Measurements from ENCODE around the gene UBTF. TPM values are rescaled to one million over a fixed set of nuclear protein-coding genes. Genes with fewer than 3 reads are reported as not detected.

Gene UBTF
- total RNA-seq, 2 experiments from 2014 or later, result 107 to 110 TPM

DNA sequence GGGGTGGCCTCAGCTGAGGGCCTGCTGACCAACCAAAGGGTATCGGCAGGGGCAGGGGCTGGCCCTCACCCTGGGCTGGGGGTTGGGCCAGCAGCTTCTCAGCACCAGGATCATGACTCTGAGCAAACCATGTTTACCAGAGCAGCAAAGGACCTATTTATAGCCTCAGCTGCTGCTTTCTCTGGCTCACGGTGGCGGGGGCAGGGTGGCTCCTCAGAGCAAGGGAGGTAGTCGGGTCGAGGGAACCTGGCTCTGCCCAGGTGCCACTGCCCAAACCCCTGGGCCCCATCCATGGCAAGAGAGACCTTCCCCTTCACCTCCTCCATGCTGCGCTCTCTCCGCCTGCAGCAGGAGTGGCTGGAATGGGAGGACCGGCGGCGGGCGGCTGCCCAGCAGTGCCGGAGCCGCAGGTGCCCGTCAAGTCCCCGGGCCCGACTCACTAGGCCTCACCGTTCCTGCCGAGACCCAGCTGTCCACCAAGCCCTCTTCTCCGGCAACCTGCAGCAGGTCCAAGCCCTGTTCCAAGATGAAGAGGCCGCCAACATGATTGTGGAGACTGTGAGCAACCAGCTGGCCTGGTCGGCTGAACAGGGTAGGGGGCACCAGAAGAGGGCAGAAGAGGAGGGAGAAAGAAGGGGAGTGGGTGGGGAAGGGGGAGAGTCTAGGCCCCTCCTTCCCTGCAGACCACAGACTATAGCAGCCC is 48.8 kb downstream of the UBTF start, which contains the start of gene ASB16:
Gene ASB16 (plus strand): TSS at position 206 of the 703 bp plus-strand sequence. CDS start 86 bp downstream, at position 292.
- no peak for DNase-seq
- Mint-ChIP-seq H3K27me3 (no peaks in the 10 kb centered on the region), H3K4me1 (peaks cover 5% of the 10 kb centered on the region), H3K27ac (no peak within 1 kb of the TSS), H3K9me3 (no peaks in the 10 kb centered on the region), H3K4me3 (no peak within 1 kb of the TSS), H3K36me3 (ENCODE audit: low read depth) (peaks cover 6% of the 10 kb centered on the region)
- CTCF ChIA-PET, result interaction anchor here (1.2 kb wide), 1 partner anchor 34 kb away, joined by 3 read pairs; no protein-coding TSS in a partner anchor
- POLR2A ChIA-PET, result interaction anchor here (0.7 to 5.5 kb wide), 2 partner anchors 15 to 21 kb away, joined by 3 to 32 read pairs; partner anchors contain the start of gene TMUB2

DNA sequence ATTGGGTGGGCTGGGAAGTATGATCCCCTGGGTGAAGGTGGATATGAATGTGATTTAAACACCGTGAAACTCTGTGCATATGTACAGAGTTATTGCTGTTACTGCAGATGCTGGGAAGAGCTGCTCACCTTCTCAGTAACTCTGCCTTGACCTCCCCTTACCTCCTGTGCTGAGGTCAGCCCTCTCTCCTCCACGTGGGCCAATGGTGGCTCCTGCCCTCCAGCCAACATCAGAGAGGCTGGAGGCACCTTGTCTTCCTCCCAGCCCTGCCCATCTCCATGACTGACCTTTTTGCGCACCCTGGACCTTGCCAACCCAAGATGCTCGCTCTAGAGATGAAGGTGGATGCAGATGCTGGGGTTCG is 49.4 kb downstream of the UBTF start:
- H3K27ac Mint-ChIP-seq, result no peak overlapping the region
- DNase-seq, result no peak
- peaks cover 5% of the 10 kb centered on the region for H3K4me1 Mint-ChIP-seq
- CTCF ChIA-PET, result interaction anchor here (0.7 kb wide), 1 partner anchor 11 kb away, joined by 3 read pairs; no protein-coding TSS in a partner anchor
- POLR2A ChIA-PET, result interaction anchor here (5.5 kb wide), 1 partner anchor 15 kb away, joined by 32 read pairs; the partner anchor contains the start of gene TMUB2
- no peak overlapping the region for H3K4me3 Mint-ChIP-seq
- no peaks in the 10 kb centered on the region for H3K9me3 Mint-ChIP-seq
- H3K27me3 Mint-ChIP-seq, result no peaks in the 10 kb centered on the region
- peaks cover 2% of the 10 kb centered on the region for H3K36me3 Mint-ChIP-seq (ENCODE audit: low read depth)

GRCh38 chr17:44167181-44167861 is 52.2 kb downstream of the UBTF start:
- CTCF ChIA-PET, result interaction anchor here (1.0 to 2.1 kb wide), 8 partner anchors 19 to 224 kb away, joined by 3 to 16 read pairs (median 5); partner anchors contain the start of gene TMUB2
- Mint-ChIP-seq H3K27ac (no peak overlapping the region), H3K4me1 (peaks cover 5% of the 10 kb centered on the region), H3K9me3 (no peaks in the 10 kb centered on the region), H3K27me3 (no peaks in the 10 kb centered on the region), H3K4me3 (no peak overlapping the region), H3K36me3 (ENCODE audit: low read depth) (peaks cover 5% of the 10 kb centered on the region)
- DNase-seq, result no peak
- POLR2A ChIA-PET, result interaction anchor here (1.1 to 1.9 kb wide), 4 partner anchors 9 to 223 kb away, joined by 3 to 8 read pairs (median 4); partner anchors contain the start of gene TMUB2

GRCh38 chr17:44164476-44164875 is 55.0 kb downstream of the UBTF start:
- peaks cover 9% of the 10 kb centered on the region for H3K4me1 Mint-ChIP-seq
- no peak for DNase-seq
- peaks cover 10% of the 10 kb centered on the region for H3K36me3 Mint-ChIP-seq (ENCODE audit: low read depth)
- POLR2A ChIA-PET, result no interaction called here
- no peaks in the 10 kb centered on the region for H3K9me3 Mint-ChIP-seq
- H3K27ac Mint-ChIP-seq, result no peak overlapping the region
- CTCF ChIA-PET, result interaction anchor here (0.7 kb wide), 1 partner anchor 157 kb away, joined by 3 read pairs; no protein-coding TSS in a partner anchor
- H3K4me3 Mint-ChIP-seq, result no peak overlapping the region
- H3K27me3 Mint-ChIP-seq, result no peaks in the 10 kb centered on the region

DNA sequence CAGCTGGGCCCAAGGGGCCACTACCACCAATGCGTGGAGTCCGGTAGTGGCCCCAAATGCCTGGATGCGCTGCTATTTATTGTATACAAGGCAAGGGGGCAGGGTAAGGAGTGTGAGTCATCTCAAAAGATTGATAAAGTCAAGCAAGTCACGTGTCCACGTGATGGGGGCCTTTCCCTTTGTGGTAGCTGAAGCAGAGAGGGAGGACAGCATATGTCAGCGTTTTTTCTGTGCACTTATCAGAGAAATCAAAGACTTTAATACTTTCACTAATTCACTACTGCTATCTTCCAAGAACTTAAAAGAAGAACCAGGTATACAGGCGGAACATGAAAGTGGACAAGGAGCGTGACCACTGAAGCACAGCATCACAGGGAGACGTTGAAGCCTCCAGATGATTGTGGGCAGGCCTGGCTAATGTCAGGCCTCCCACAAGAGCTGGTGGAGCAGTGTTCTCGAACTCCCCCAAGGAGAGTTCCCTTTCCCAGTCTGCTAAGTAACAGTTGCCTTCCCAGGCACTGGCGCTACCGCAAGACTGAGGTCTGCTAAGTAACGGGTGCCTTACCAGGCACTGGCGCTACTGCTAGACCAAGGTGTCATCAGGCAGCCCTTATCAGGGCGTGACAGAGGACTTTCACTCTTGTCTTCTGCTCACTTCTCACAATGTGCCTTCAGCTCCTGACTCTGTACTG is 59.8 kb downstream of the UBTF start:
- ChIA-PET CTCF (interaction anchor here (0.6 to 2.4 kb wide), 4 partner anchors 9 to 173 kb away, joined by 3 to 8 read pairs (median 4); no protein-coding TSS in a partner anchor), POLR2A (interaction anchor here (0.8 to 2.5 kb wide), 4 partner anchors 9 to 36 kb away, joined by 3 to 8 read pairs (median 4); partner anchors contain the start of genes HDAC5 and TMUB2)
- DNase-seq, result peak; percentile 60

DNA sequence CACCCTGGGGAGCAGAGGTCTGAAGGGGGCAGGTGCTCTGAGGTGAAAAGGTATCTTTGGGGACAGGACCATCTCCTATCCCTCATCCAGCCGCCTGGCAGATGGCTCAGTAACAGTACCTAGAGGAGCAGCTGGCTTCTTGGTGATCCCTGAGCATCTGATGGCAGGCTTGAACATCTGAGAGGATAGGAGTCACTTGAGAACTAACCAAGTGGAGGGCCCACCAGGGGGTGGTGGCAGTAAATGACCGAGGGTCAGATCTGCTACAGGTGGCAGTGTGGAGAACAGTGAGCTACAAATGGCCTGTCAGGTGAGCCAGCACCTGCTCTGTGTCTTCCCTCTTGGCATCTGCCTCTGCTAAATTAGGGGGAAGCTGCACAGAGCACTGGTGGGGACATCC is 64.0 kb downstream of the UBTF start:
- CTCF ChIA-PET, result interaction anchor here (1.3 kb wide), 1 partner anchor 13 kb away, joined by 3 read pairs; no protein-coding TSS in a partner anchor
- H3K27ac Mint-ChIP-seq, result no peak overlapping the region

More for the DNA sequence above, 59.8 kb downstream of the UBTF start:
- Mint-ChIP-seq H3K27me3 (no peaks in the 10 kb centered on the region), H3K4me3 (no peak overlapping the region), H3K27ac (no peak overlapping the region), H3K4me1 (peaks cover 10% of the 10 kb centered on the region), H3K9me3 (no peaks in the 10 kb centered on the region), H3K36me3 (ENCODE audit: low read depth) (peaks cover 30% of the 10 kb centered on the region)

More for the DNA sequence above, 64.0 kb downstream of the UBTF start:
- Mint-ChIP-seq H3K27me3 (no peaks in the 10 kb centered on the region), H3K36me3 (ENCODE audit: low read depth) (peaks cover 46% of the 10 kb centered on the region), H3K4me3 (no peak overlapping the region), H3K9me3 (no peaks in the 10 kb centered on the region), H3K4me1 (peaks cover 23% of the 10 kb centered on the region)
- no peak for DNase-seq
- POLR2A ChIA-PET, result no interaction called here

Other genes with a start within 250 kb of the UBTF start
- 1 to 10 TPM; 1.5 TPM for gene NAGS, start 215.1 kb downstream of the UBTF start, total RNA-seq
- 10 to 100 TPM; 32.2 to 35.5 TPM for gene TMEM101, start 204.7 kb downstream of the UBTF start, total RNA-seq
- 10 to 100 TPM; 61.1 to 62.8 TPM for gene LSM12, start 153.0 kb downstream of the UBTF start, total RNA-seq
- 10 to 100 TPM; 19.3 to 19.9 TPM for gene G6PC3, start 148.9 kb downstream of the UBTF start, total RNA-seq
- gene HDAC5, start 96.0 kb downstream of the UBTF start, total RNA-seq, result 10 to 100 TPM; 42.2 to 42.7 TPM
- gene HROB, start 77.7 kb downstream of the UBTF start, total RNA-seq, result 10 to 100 TPM; 13.4 to 13.5 TPM
- gene ASB16, start 49.0 kb downstream of the UBTF start, total RNA-seq, result under 1 TPM in 1 of 2 experiments, not detected in 1; 0.38 TPM
- gene TMUB2, start 32.7 kb downstream of the UBTF start, total RNA-seq, result 10 to 100 TPM; 42.2 to 42.7 TPM
- gene ATXN7L3, start 19.8 kb downstream of the UBTF start, total RNA-seq, result 100 to 1,000 TPM; 106 to 107 TPM
- gene SLC4A1, start 48.5 kb upstream of the UBTF start, total RNA-seq, result not detected
- under 1 TPM in 1 of 2 experiments, not detected in 1; 0.28 TPM for gene RUNDC3A, start 88.9 kb upstream of the UBTF start, total RNA-seq
- 10 to 100 TPM; 72.6 to 77.0 TPM for gene SLC25A39, start 105.1 kb upstream of the UBTF start, total RNA-seq
- 10 to 100 TPM; 87.8 to 98.4 TPM for gene GRN, start 125.6 kb upstream of the UBTF start, total RNA-seq
- under 1 TPM in 1 of 2 experiments, not detected in 1; 0.10 TPM for gene FAM171A2, start 144.2 kb upstream of the UBTF start, total RNA-seq
- under 1 TPM; 0.58 to 0.71 TPM for gene ITGA2B, start 170.0 kb upstream of the UBTF start, total RNA-seq

All from activated CD4-positive, alpha-beta memory T cell treated with anti-CD3 and anti-CD28 coated beads, Interleukin-2, amount 10 ng/mL, durations not matched to agents 7 days and 5 days (primary cell).